ENCODE measurements around the gene AGXT2. TPM values are rescaled to one million over a fixed set of nuclear protein-coding genes. Genes with fewer than 3 reads are reported as not detected.

The AGXT2 gene
- total and polyA plus RNA-seq, 12 donors = 0.06 to 0.11 TPM; not detected in 10

DNA sequence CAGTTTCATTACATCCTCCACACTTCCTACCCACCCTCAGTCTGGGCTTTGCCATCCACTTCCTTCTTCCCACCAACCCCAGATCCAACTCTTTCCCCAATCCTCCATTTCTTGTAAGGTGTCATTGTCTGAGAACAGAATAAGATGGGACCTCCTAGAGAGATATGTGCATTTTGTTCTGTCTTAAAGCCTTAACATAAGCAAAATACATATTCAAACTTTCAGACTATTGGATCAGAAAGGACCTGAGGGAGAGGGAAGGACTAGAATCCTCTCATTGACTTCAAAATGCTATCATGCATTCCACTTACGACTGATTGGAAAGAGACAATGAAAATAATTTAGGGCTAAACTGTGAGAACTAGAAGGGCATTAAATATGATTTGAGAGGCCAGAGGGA is 43.0 kb downstream of the AGXT2 start:
- Histone ChIP-seq H3K27ac (no peak overlapping the region), H3K4me1 (replicated peaks in 1 of 2) (no peaks in the 10 kb centered on the region), H3K4me3 (no peak overlapping the region), H3K9me3 (replicated peaks in 1 of 3) (no peaks in the 10 kb centered on the region), H3K36me3 (replicated peaks in 1 of 2) (no peaks in the 10 kb centered on the region), H3K27me3 (no peaks in the 10 kb centered on the region)
- intact Hi-C loops (cut with DNase I) = loop anchor here in 1 of 2 donors (5.0 kb wide), 1 partner anchor 532 kb away; no protein-coding TSS in a partner anchor
- DNase-seq = no peak
- TF ChIP-seq POLR2A (IDR thresholded peaks at IDR 0.05) = no peak
- TF ChIP-seq, protein P1, sequence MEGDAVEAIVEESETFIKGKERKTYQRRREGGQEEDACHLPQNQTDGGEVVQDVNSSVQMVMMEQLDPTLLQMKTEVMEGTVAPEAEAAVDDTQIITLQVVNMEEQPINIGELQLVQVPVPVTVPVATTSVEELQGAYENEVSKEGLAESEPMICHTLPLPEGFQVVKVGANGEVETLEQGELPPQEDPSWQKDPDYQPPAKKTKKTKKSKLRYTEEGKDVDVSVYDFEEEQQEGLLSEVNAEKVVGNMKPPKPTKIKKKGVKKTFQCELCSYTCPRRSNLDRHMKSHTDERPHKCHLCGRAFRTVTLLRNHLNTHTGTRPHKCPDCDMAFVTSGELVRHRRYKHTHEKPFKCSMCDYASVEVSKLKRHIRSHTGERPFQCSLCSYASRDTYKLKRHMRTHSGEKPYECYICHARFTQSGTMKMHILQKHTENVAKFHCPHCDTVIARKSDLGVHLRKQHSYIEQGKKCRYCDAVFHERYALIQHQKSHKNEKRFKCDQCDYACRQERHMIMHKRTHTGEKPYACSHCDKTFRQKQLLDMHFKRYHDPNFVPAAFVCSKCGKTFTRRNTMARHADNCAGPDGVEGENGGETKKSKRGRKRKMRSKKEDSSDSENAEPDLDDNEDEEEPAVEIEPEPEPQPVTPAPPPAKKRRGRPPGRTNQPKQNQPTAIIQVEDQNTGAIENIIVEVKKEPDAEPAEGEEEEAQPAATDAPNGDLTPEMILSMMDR (IDR thresholded peaks at IDR 0.05) = no peak
- 77 to 95% (median 87%) methylated on average over 1 of the region's 1 CpG for WGBS, 4 donors

DNA sequence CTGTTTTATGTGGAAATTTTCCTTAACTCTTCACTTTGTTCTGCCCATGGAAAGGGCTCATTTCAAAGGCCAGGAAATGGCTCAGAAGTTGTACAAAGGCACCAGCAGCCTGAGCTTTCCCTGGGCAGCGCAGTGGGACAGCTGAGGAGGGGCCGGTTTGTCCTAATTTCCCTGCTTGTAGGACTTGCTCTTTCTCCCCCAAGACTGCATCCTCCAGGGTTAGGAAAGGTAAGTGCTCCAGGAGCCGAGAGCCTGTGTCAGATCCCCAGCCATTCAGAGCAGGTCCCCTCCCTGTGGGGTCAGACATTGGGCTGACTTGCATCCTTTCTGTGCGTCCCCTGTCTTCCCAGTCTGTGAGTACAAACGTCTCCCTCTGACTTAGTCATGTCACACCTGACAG is 43.5 kb downstream of the AGXT2 start:
- TF ChIP-seq, protein P1 (IDR thresholded peaks at IDR 0.05) = no peak
- TF ChIP-seq POLR2A (IDR thresholded peaks at IDR 0.05) = no peak
- H3K9me3 ChIP-seq (replicated peaks in 1 of 3) = no peaks in the 10 kb centered on the region
- H3K4me1 ChIP-seq (replicated peaks in 1 of 2) = no peaks in the 10 kb centered on the region
- whole genome bisulfite sequencing, 4 donors = 65 to 86% (median 69%) methylated on average over 4 to 5 of the region's 5 CpGs
- DNase-seq = no peak
- no peak overlapping the region for H3K27ac ChIP-seq
- no peak overlapping the region for H3K4me3 ChIP-seq
- no peaks in the 10 kb centered on the region for H3K27me3 ChIP-seq
- H3K36me3 ChIP-seq (replicated peaks in 1 of 2) = no peaks in the 10 kb centered on the region
- intact Hi-C loops (cut with DNase I) = loop anchor here in 1 of 2 donors (5.0 kb wide), 1 partner anchor 532 kb away; no protein-coding TSS in a partner anchor

DNA sequence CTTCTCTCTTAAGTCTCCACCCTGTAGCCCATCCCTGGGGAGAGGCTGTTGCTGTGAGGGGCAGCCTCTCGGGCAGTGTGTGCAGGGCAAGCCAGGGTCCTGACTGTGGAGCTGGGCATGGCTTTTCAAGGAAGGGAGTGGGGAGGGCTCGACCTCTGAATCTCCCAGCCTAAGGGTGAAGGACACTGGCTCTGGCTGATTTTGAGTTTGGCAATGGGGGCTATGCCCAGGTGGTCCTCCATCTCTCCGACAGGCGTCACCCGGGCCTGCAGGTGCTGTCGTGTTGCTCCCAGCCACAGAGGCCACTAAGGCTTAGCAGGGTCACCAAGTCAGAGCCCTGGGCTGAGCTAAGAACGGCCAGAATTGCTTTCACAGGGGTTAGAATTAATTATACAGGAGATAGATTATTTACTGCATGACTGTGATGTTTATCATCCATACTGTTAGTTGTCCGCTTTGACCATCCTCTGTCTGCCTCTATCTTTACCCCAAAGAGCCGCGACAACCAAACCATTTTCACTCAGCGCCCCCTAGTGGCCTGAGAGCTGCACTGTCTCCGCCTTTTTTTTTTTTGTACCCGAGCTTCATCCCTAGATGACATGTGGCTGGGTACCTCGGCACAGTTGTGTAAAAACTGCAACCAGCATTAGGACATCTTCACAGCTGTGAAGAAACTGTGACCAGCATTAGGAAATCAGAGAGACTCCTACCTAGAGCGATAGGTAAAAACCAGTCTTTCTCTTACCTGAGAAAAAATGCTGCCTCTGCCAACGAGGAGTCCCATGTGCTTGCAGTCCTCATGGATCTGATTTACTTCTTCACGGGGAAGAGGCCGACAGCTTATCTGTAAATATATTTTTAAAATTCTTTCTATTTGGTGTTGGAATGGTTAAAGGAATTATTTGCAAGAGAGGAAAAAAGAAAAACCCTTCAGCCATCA is 44.5 kb downstream of the AGXT2 start:
- DNase-seq = peak; percentile 31 to 76 (median 60)
- 32 to 46% (median 41%) methylated on average over 15 to 18 of the region's 18 CpGs for WGBS, 4 donors
- intact Hi-C loops (cut with DNase I) = loop anchor here in 1 of 2 donors (5.0 kb wide), 1 partner anchor 531 kb away; no protein-coding TSS in a partner anchor

DNA sequence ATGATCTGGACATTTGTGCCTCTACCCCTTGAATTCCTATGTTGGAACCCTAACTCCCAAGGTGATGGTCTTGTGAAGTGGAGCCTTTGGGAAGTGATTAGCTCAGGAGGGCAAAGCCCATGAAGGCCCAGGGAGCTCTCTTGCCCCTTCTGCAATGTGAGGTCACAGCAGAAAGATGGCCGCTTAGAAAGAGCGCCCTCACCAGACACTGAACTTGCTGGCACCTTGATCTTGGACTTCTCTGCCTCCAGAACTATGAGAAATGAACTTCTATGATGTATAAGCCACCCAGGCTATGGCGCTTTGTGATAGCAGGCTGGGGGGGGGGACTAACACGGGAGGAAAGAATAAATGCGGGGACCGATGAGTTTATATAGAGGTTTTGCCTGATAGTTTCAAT is 45.3 kb downstream of the AGXT2 start:
- no peak for TF ChIP-seq POLR2A (IDR thresholded peaks at IDR 0.05)
- TF ChIP-seq, protein P1 (IDR thresholded peaks at IDR 0.05) = no peak
- H3K4me3 ChIP-seq = no peak overlapping the region
- intact Hi-C loops (cut with DNase I) = loop anchor here in 1 of 2 donors (5.0 kb wide), 1 partner anchor 530 kb away; no protein-coding TSS in a partner anchor

More for the DNA sequence above, 44.5 kb downstream of the AGXT2 start:
- Histone ChIP-seq H3K4me1 (replicated peaks in 1 of 2) (no peaks in the 10 kb centered on the region), H3K4me3 (no peak overlapping the region), H3K27ac (no peak overlapping the region), H3K27me3 (no peaks in the 10 kb centered on the region), H3K9me3 (replicated peaks in 1 of 3) (no peaks in the 10 kb centered on the region), H3K36me3 (replicated peaks in 1 of 2) (no peaks in the 10 kb centered on the region)
- TF ChIP-seq, protein P1 (IDR thresholded peaks at IDR 0.05) = peak; percentile 56 to 93 (median 76)
- TF ChIP-seq POLR2A (IDR thresholded peaks at IDR 0.05) = no peak

More for the DNA sequence above, 45.3 kb downstream of the AGXT2 start:
- no peaks in the 10 kb centered on the region for H3K27me3 ChIP-seq
- H3K9me3 ChIP-seq (replicated peaks in 1 of 3) = no peaks in the 10 kb centered on the region
- H3K36me3 ChIP-seq (replicated peaks in 1 of 2) = no peaks in the 10 kb centered on the region
- H3K4me1 ChIP-seq (replicated peaks in 1 of 2) = no peaks in the 10 kb centered on the region
- no peak for DNase-seq
- WGBS, 4 donors = 91 to 98% (median 94%) methylated on average over 6 of the region's 6 CpGs
- H3K27ac ChIP-seq = no peak overlapping the region

Data from adrenal gland (tissue), 12 donors.